GM12892 (cell line): ENCODE measurements around the gene SLIT3.
A peak's percentile ranks its signal among the peaks of the same experiment; 100 is the strongest.

Experiments used
- DNase-seq: peaks from one replicate; pipeline ENCODE4 v3.0.0; 2011; ENCODE audit not compliant: insufficient read length
- FAIRE-seq: peaks from 2 replicates; lab custom pipeline; 2011; peaks lifted over from hg19 to GRCh38; lab: Jason Lieb, UNC
- POLR2A ChIP-seq: IDR thresholded peaks from 2 replicates; pipeline ENCODE4 v1.6.1; 2011; ENCODE audit warnings: low read depth, low read length, control low read depth
- POLR2AphosphoS5 ChIP-seq: IDR thresholded peaks from 2 replicates; pipeline ENCODE4 v1.6.1; 2011; ENCODE audit warnings: low read depth, low read length, control low read depth
- TAF1 ChIP-seq: IDR thresholded peaks from 2 replicates; pipeline ENCODE4 v1.6.1; 2011; ENCODE audit warnings: low read depth, mild to moderate bottlenecking, control low read depth, low read length, borderline replicate concordance

The SLIT3 gene

GRCh38 chr5:168809218-168809617 is 491.7 kb downstream of the SLIT3 start:
- FAIRE-seq (no peak), DNase-seq (no peak)
- TF ChIP-seq TAF1 (no peak), POLR2AphosphoS5 (no peak), POLR2A (no peak)

GRCh38 chr5:168808051-168808616 is 492.8 kb downstream of the SLIT3 start:
- FAIRE-seq = no peak
- no peak for DNase-seq
- TF ChIP-seq POLR2AphosphoS5 = no peak

- DNase-seq = no peak
- TF ChIP-seq POLR2AphosphoS5 (no peak), TAF1 (no peak), POLR2A (no peak)
- no peak for FAIRE-seq
These were observed 493.7 kb downstream of the SLIT3 start for GRCh38 chr5:168807287-168807686.

GRCh38 chr5:168803541-168803940 is 497.4 kb downstream of the SLIT3 start:
- no peak for FAIRE-seq
- TF ChIP-seq TAF1 = no peak
- no peak for TF ChIP-seq POLR2AphosphoS5
- no peak for TF ChIP-seq POLR2A
- DNase-seq = no peak

- FAIRE-seq (no peak), DNase-seq (peak; percentile 10)
- TF ChIP-seq POLR2A (no peak), POLR2AphosphoS5 (no peak), TAF1 (no peak)
These were observed 498.6 kb downstream of the SLIT3 start for GRCh38 chr5:168802337-168802736.

GRCh38 chr5:168801567-168801966 is 499.4 kb downstream of the SLIT3 start:
- TF ChIP-seq POLR2A = no peak
- TF ChIP-seq POLR2AphosphoS5 = no peak
- TF ChIP-seq TAF1 = no peak
- DNase-seq (no peak), FAIRE-seq (no peak)

- no peak for TF ChIP-seq POLR2A
- TF ChIP-seq POLR2AphosphoS5 = no peak
- no peak for TF ChIP-seq TAF1
- DNase-seq = no peak
- no peak for FAIRE-seq
These were observed 500.2 kb downstream of the SLIT3 start for GRCh38 chr5:168800701-168801100.

GRCh38 chr5:168798065-168799023 is 502.6 kb downstream of the SLIT3 start:
- no peak for DNase-seq
- no peak for TF ChIP-seq TAF1
- no peak for TF ChIP-seq POLR2AphosphoS5
- no peak for TF ChIP-seq POLR2A
- no peak for FAIRE-seq

GRCh38 chr5:168796593-168797580 is 504.1 kb downstream of the SLIT3 start:
- FAIRE-seq = no peak
- TF ChIP-seq POLR2A (no peak), TAF1 (no peak), POLR2AphosphoS5 (no peak)
- DNase-seq = no peak

GRCh38 chr5:168796000-168796399 is 504.9 kb downstream of the SLIT3 start:
- DNase-seq (no peak), FAIRE-seq (no peak)
- no peak for TF ChIP-seq TAF1
- no peak for TF ChIP-seq POLR2A
- TF ChIP-seq POLR2AphosphoS5 = no peak
